ENCODE measurements around the gene WNT11. TPM values are rescaled to one million over a fixed set of nuclear protein-coding genes. Genes with fewer than 3 reads are reported as not detected.

The WNT11 gene
- total RNA-seq, 1 experiment from 2014 or later = not detected

GRCh38 chr11:76148231-76148630 is 58.1 kb downstream of the WNT11 start:
- no peak overlapping the region for H3K4ac ChIP-seq (ENCODE audit: low read depth, low read length)
- no peak overlapping the region for H2BK12ac ChIP-seq (ENCODE audit: insufficient read length, low read depth, low read length)
- Mint-ChIP-seq H3K27ac (no peak overlapping the region), H3K27me3 (ENCODE audit: low read depth) (peaks cover 27% of the 10 kb centered on the region), H3K4me1 (peaks cover 11 to 12% of the 10 kb centered on the region in 2 experiments), H3K36me3 (ENCODE audit: insufficient read depth in 1 of 3, low read depth in 3 of 3) (no peaks in the 10 kb centered on the region), H3K9me3 (no peaks in the 10 kb centered on the region), H3K4me3 (no peak overlapping the region)
- H4K91ac ChIP-seq (ENCODE audit: insufficient read length, low read depth, low read length) = no peak overlapping the region
- no peak overlapping the region for H2BK120ac ChIP-seq (ENCODE audit: low read depth, low read length, poor library complexity, severe bottlenecking)
- H2BK5ac ChIP-seq (ENCODE audit: insufficient read length, low read length) = no peak overlapping the region
- no peak for DNase-seq
- H3K23ac ChIP-seq (ENCODE audit: insufficient read length, low read depth, low read length) = no peak overlapping the region
- no peak for TF ChIP-seq CTCF (conservative IDR thresholded peaks at IDR 0.05)
- no peak overlapping the region for H4K5ac ChIP-seq (ENCODE audit: insufficient read length, low read depth, low read length)
- H3K79me1 ChIP-seq (ENCODE audit: insufficient read depth, low read depth, low read length, poor library complexity, severe bottlenecking) = no peaks in the 10 kb centered on the region
- no peak overlapping the region for H2AFZ ChIP-seq (ENCODE audit: low read length)
- H4K20me1 ChIP-seq (ENCODE audit: control insufficient read depth, insufficient read depth, insufficient read length) = no peaks in the 10 kb centered on the region
- no peaks in the 10 kb centered on the region for H3K23me2 ChIP-seq (ENCODE audit: insufficient read length, low read depth, low read length, poor library complexity, severe bottlenecking)
- H2BK20ac ChIP-seq (ENCODE audit: low read depth, low read length, poor library complexity, severe bottlenecking) = no peak overlapping the region
- no peaks in the 10 kb centered on the region for H3K9me3 ChIP-seq (ENCODE audit: control insufficient read depth, low read depth, low read length)
- no peak overlapping the region for H3K27ac ChIP-seq (ENCODE audit: insufficient read length, low read depth, low read length)
- no peak overlapping the region for H4K8ac ChIP-seq (replicated peaks; ENCODE audit: insufficient read length, low read depth, low read length)
- no peaks in the 10 kb centered on the region; the same call in none of the 2 replicates for H3K27me3 ChIP-seq (ENCODE audit: insufficient read depth, low read length)
- H3K4me2 ChIP-seq (ENCODE audit: insufficient read depth, insufficient read length, low read length) = no peak overlapping the region
- no peak overlapping the region for H3K18ac ChIP-seq (ENCODE audit: insufficient read length, low read depth, low read length)
- no CpG with 5 or more reads among the region's 6 CpGs for WGBS (ENCODE audit: extremely low coverage, insufficient read length, low lambda C conversion rate)
- no peaks in the 10 kb centered on the region for H3K79me2 ChIP-seq (ENCODE audit: insufficient read depth, low read length)
- H3K56ac ChIP-seq (ENCODE audit: insufficient read length, low read depth, low read length) = no peak overlapping the region
- H3K4me1 ChIP-seq (ENCODE audit: insufficient read depth, low read length) = no peaks in the 10 kb centered on the region
- no peak overlapping the region for H2AK5ac ChIP-seq (ENCODE audit: insufficient read length, low read length)
- H3K14ac ChIP-seq (ENCODE audit: insufficient read depth, low read length) = no peak overlapping the region
- H3T11ph ChIP-seq (ENCODE audit: low read length) = no peak overlapping the region
- H3K9ac ChIP-seq (ENCODE audit: extremely low read depth, insufficient read length, low read length) = no peak overlapping the region
- no peak overlapping the region for H2BK15ac ChIP-seq (ENCODE audit: low read depth, low read length)
